HepG2 (cell line): Measurements from ENCODE around the gene ZBTB1. TPM values are rescaled to one million over a fixed set of nuclear protein-coding genes. Genes with fewer than 3 reads are reported as not detected.
A peak's percentile ranks its signal among the peaks of the same experiment; 100 is the strongest.

ENCODE experiments used
- ATF7-NPFF ChIP-seq: sonication (generic); formaldehyde crosslinking; IDR thresholded peaks from 2 replicates; pipeline ENCODE4 v1.8.1; 2023; ENCODE audit warnings: mild to moderate bottlenecking, low read depth, missing genetic modification reagents, moderate library complexity
- EED ChIP-seq: sonication (generic); formaldehyde crosslinking; IDR thresholded peaks from 2 replicates; pipeline ENCODE4 v1.5.0; 2020; ENCODE audit warnings: mild to moderate bottlenecking, missing genetic modification reagents
- PCBP1 ChIP-seq: fragments of 200-400 bp; formaldehyde crosslinking; IDR thresholded peaks from 2 replicates; pipeline ENCODE4 v1.6.1; 2017; ENCODE audit warnings: mild to moderate bottlenecking, low read depth, low read length, borderline replicate concordance
- SOX5 ChIP-seq: IDR thresholded peaks from 2 replicates; pipeline ENCODE4 v1.6.1; 2016; ENCODE audit warnings: borderline replicate concordance
- SP2 ChIP-seq: sonication (generic); formaldehyde crosslinking; IDR thresholded peaks from 2 replicates; pipeline ENCODE4 v1.5.1; 2020; ENCODE audit warnings: mild to moderate bottlenecking, missing genetic modification reagents
- ZNF101 ChIP-seq: sonication (generic); formaldehyde crosslinking; IDR thresholded peaks from 2 replicates; pipeline ENCODE4 v1.4.0; 2020; ENCODE audit warnings: mild to moderate bottlenecking, low read depth, missing genetic modification reagents, borderline replicate concordance
- ZNF264 ChIP-seq: sonication (generic); formaldehyde crosslinking; IDR thresholded peaks from 2 replicates; pipeline ENCODE4 v1.4.0; 2020; ENCODE audit warnings: missing genetic modification reagents
- ZNF468 ChIP-seq: sonication (generic); formaldehyde crosslinking; IDR thresholded peaks from 2 replicates; pipeline ENCODE4 v1.8.0; 2022; ENCODE audit warnings: mild to moderate bottlenecking, moderate library complexity, missing genetic modification reagents
- ZNF747 ChIP-seq: sonication (generic); formaldehyde crosslinking; IDR thresholded peaks from 2 replicates; pipeline ENCODE4 v1.8.1; 2023; ENCODE audit warnings: missing genetic modification reagents, mild to moderate bottlenecking, borderline replicate concordance
- ZNF766 ChIP-seq: sonication (generic); formaldehyde crosslinking; IDR thresholded peaks from 2 replicates; pipeline ENCODE4 v1.5.0; 2020; ENCODE audit warnings: missing genetic modification reagents, borderline replicate concordance
- ZNF841 ChIP-seq: sonication (generic); formaldehyde crosslinking; IDR thresholded peaks from 2 replicates; pipeline ENCODE4 v1.8.1; 2023; ENCODE audit warnings: missing genetic modification reagents, borderline replicate concordance
- polyA plus RNA-seq, 8 experiments: library from polyadenylated mRNA; depleted of rRNA in 3 of 8; stranded (reverse) in 7 of 8; unstranded in 1 of 8; fragments of >200 nt; fragmentation: Illumina TruSeq in 4 of 8; extraction: Trizol in 4 of 8; gene quantifications; 2 replicates each; pipeline versions ENCODE4 v1.2.1 to v1.2.3, GENCODE V29; 2011 to 2016; ENCODE audit warnings: low read depth in 4 of 8, missing spikeins in 1 of 8, mixed read lengths in 1 of 8; ENCODE audit not compliant: insufficient read depth in 1 of 8
- total RNA-seq, 5 experiments: library from RNA; depleted of rRNA; stranded (reverse); fragments of >200 nt; fragmentation: Illumina TruSeq; extraction: Trizol; gene quantifications; 2 replicates each; pipeline ENCODE4 v1.2.3, GENCODE V29; 2016; ENCODE audit warnings: low read depth in 1 of 5
- TF ChIP-seq, protein P1 (sequence below): sonication (generic); formaldehyde crosslinking; IDR thresholded peaks from 2 replicates; pipeline ENCODE4 v1.4.0; 2020; ENCODE audit warnings: missing genetic modification reagents, borderline replicate concordance
- TF ChIP-seq, protein P2 (sequence below): sonication (generic); formaldehyde crosslinking; IDR thresholded peaks from 2 replicates; pipeline ENCODE4 v1.4.0; 2020; ENCODE audit warnings: missing genetic modification reagents
- TF ChIP-seq, protein P3 (sequence below), 2 experiments: sonication (generic) in 1 of 2; formaldehyde crosslinking in 1 of 2; IDR thresholded peaks; 2 replicates each; pipeline versions ENCODE4 v1.4.0 to v1.6.1; 2016 to 2020; ENCODE audit warnings: borderline replicate concordance in 1 of 2, low read depth in 1 of 2, mild to moderate bottlenecking in 1 of 2, missing genetic modification reagents in 1 of 2
- TF ChIP-seq, protein P4 (sequence below): sonication (generic); formaldehyde crosslinking; IDR thresholded peaks from 2 replicates; pipeline ENCODE4 v1.5.0; 2020; ENCODE audit warnings: missing genetic modification reagents, mild to moderate bottlenecking, borderline replicate concordance

ZBTB1 gene
- total and polyA plus RNA-seq, 2 of the 13 experiments (the other 11 are each of a cell fraction or from before 2014, with no cell fraction given) = 18.8 to 22.6 TPM

DNA sequence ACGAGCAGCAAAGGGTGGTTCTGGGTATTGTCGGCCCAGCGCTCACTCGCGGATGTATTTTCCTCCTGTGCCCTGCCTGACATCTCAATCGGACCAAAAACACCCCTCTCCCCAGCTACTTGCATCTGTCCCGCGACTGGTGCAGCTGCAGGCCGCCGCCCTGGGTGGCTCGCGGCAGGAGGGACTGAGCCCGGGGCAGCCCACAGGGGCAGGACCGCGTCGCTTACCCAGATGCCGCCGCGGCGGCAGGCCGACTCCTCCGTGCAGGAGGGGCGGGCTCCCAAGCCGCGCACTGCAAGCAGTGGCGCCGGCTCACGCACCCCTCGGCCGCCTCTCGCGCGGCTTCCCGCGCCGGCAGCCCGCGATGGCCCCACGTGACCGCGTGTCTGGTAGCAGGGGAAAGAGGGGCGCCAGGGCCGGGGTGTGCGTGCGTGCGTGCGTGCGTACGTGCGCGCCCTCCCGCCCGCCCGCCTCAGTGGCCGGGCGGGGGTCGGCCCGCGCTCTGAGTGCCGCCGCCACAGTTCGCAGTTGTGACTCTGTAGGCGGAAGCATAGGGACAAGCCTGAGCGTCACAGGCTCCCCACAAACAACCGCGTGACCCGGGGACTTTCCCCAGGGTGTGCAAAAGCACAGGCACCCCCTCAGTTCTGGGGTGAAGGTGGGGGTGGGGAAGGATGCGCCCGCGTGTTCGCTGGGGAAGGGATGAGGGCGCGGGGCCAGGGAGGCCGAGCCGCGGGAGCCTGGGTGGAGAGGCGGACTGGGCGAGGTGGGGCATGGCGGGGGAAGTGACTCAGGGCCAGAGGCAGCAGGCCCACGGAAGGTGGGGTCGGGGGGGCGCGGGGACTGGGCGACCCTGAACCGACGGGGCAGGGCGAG, 898 bp upstream of the ZBTB1 start, which contains the start of gene ZBTB25 (continued):
- TF ChIP-seq, protein P1, sequence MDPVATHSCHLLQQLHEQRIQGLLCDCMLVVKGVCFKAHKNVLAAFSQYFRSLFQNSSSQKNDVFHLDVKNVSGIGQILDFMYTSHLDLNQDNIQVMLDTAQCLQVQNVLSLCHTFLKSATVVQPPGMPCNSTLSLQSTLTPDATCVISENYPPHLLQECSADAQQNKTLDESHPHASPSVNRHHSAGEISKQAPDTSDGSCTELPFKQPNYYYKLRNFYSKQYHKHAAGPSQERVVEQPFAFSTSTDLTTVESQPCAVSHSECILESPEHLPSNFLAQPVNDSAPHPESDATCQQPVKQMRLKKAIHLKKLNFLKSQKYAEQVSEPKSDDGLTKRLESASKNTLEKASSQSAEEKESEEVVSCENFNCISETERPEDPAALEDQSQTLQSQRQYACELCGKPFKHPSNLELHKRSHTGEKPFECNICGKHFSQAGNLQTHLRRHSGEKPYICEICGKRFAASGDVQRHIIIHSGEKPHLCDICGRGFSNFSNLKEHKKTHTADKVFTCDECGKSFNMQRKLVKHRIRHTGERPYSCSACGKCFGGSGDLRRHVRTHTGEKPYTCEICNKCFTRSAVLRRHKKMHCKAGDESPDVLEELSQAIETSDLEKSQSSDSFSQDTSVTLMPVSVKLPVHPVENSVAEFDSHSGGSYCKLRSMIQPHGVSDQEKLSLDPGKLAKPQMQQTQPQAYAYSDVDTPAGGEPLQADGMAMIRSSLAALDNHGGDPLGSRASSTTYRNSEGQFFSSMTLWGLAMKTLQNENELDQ = 0 out of 2 replicates have a peak, but pooled peaks have one; percentile 10
- TF ChIP-seq ATF7-NPFF (CRISPR knock-in tag) = peak; percentile 64; the same call in 1 of the 2 replicates
- peak; percentile 34 for TF ChIP-seq SP2
- peak; percentile 72; the same call in 1 of the 2 replicates for TF ChIP-seq PCBP1
- no peak; the same call in 1 of the 2 replicates for TF ChIP-seq ZNF766 (CRISPR knock-in tag)
- TF ChIP-seq, protein P2, sequence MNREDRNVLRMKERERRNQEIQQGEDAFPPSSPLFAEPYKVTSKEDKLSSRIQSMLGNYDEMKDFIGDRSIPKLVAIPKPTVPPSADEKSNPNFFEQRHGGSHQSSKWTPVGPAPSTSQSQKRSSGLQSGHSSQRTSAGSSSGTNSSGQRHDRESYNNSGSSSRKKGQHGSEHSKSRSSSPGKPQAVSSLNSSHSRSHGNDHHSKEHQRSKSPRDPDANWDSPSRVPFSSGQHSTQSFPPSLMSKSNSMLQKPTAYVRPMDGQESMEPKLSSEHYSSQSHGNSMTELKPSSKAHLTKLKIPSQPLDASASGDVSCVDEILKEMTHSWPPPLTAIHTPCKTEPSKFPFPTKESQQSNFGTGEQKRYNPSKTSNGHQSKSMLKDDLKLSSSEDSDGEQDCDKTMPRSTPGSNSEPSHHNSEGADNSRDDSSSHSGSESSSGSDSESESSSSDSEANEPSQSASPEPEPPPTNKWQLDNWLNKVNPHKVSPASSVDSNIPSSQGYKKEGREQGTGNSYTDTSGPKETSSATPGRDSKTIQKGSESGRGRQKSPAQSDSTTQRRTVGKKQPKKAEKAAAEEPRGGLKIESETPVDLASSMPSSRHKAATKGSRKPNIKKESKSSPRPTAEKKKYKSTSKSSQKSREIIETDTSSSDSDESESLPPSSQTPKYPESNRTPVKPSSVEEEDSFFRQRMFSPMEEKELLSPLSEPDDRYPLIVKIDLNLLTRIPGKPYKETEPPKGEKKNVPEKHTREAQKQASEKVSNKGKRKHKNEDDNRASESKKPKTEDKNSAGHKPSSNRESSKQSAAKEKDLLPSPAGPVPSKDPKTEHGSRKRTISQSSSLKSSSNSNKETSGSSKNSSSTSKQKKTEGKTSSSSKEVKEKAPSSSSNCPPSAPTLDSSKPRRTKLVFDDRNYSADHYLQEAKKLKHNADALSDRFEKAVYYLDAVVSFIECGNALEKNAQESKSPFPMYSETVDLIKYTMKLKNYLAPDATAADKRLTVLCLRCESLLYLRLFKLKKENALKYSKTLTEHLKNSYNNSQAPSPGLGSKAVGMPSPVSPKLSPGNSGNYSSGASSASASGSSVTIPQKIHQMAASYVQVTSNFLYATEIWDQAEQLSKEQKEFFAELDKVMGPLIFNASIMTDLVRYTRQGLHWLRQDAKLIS (CRISPR knock-in tag) = no peak
- peak; percentile 40; the same call in 1 of the 2 replicates for TF ChIP-seq ZNF264 (CRISPR knock-in tag)
- TF ChIP-seq, protein P3, sequence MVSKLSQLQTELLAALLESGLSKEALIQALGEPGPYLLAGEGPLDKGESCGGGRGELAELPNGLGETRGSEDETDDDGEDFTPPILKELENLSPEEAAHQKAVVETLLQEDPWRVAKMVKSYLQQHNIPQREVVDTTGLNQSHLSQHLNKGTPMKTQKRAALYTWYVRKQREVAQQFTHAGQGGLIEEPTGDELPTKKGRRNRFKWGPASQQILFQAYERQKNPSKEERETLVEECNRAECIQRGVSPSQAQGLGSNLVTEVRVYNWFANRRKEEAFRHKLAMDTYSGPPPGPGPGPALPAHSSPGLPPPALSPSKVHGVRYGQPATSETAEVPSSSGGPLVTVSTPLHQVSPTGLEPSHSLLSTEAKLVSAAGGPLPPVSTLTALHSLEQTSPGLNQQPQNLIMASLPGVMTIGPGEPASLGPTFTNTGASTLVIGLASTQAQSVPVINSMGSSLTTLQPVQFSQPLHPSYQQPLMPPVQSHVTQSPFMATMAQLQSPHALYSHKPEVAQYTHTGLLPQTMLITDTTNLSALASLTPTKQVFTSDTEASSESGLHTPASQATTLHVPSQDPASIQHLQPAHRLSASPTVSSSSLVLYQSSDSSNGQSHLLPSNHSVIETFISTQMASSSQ (IDR thresholded peaks at IDR 0.05; ENCODE audit: low read depth) = no peak
- TF ChIP-seq, protein P3 (CRISPR knock-in tag; IDR thresholded peaks at IDR 0.05; ENCODE audit: borderline replicate concordance) = peak; percentile 35; the same call in 1 of the 2 replicates
- 0 out of 2 replicates have a peak, but pooled peaks have one; percentile 44 for TF ChIP-seq ZNF747 (CRISPR knock-in tag)
- TF ChIP-seq, protein P4, sequence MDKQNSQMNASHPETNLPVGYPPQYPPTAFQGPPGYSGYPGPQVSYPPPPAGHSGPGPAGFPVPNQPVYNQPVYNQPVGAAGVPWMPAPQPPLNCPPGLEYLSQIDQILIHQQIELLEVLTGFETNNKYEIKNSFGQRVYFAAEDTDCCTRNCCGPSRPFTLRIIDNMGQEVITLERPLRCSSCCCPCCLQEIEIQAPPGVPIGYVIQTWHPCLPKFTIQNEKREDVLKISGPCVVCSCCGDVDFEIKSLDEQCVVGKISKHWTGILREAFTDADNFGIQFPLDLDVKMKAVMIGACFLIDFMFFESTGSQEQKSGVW (CRISPR knock-in tag) = no peak
- 0 out of 2 replicates have a peak, but pooled peaks have one; percentile 60 for TF ChIP-seq ZNF841 (CRISPR knock-in tag)
- 0 out of 2 replicates have a peak, but pooled peaks have one; percentile 28 for TF ChIP-seq EED (CRISPR knock-in tag)
- TF ChIP-seq ZNF468 (CRISPR knock-in tag) = 0 out of 2 replicates have a peak, but pooled peaks have one; percentile 18
- TF ChIP-seq SOX5 (CRISPR knock-in tag) = no peak; the same call in 1 of the 2 replicates
- TF ChIP-seq ZNF101 = no peak
